K562 (cell line): ENCODE results near the gene RHOU. TPM values are rescaled to one million over a fixed set of nuclear protein-coding genes. Genes with fewer than 3 reads are reported as not detected.

ENCODE experiments used
- ATAC-seq: fragments of 200-7000 bp; cut with Tn5 transposase; 3 replicates; pipeline ENCODE4 v1.9.1; 2020; ENCODE audit warnings: moderate library complexity
- BruUV-seq: library from RNA; stranded (reverse); fragments of 400-500 nt; replicated peaks from 2 replicates; lab custom pipeline; 2021; lab: Mats Ljungman, UMichigan
- CTCF ChIA-PET: fragments of 300-600 bp; formaldehyde crosslinking; extraction: SDS; loops from one replicate; lab custom pipeline; 2021; ENCODE audit warnings: low intra/inter-chr PET ratio; lab: Yijun Ruan, JAX
- POLR2A ChIA-PET: fragments of 300-600, 350-650 bp; sonication (Branson Sonifier 250); formaldehyde crosslinking; extraction: SDS; loops from one replicate; lab custom pipeline; 2021; ENCODE audit warnings: antibody characterized with exemption, inconsistent platforms; lab: Yijun Ruan, JAX
- DNase-seq, 4 experiments: peaks; one replicate each; pipeline versions ENCODE4 v3.0.0 to v3.0.0-alpha.2; 2011 to 2018; ENCODE audit warnings: low spot score in 3 of 4, mixed read lengths in 3 of 4; ENCODE audit errors: extremely low read depth in 1 of 4
- FAIRE-seq: peaks from 2 replicates; lab custom pipeline; 2011; peaks lifted over from hg19 to GRCh38; lab: Jason Lieb, UNC
- H2AFZ ChIP-seq: 2 replicates; pipeline ENCODE4 v1.6.0; 2011; ENCODE audit warnings: low read depth, low read length, control low read depth, inconsistent platforms
- H3K27ac ChIP-seq: fragments of 200-600 bp; 3 replicates; pipeline ENCODE4 v1.8.0; 2011; ENCODE audit warnings: low read depth, mild to moderate bottlenecking, control low read depth, inconsistent platforms, low read length, moderate library complexity, mixed read lengths; ENCODE audit errors: extremely low read depth
- H3K27me3 ChIP-seq, 2 experiments: fragments of 300-600 bp in 1 of 2; 2 replicates in 1 of 2; 3 replicates in 1 of 2; pipeline versions ENCODE4 v1.6.0 to v1.8.0; 2011; ENCODE audit warnings: inconsistent platforms in 2 of 2, low read length in 2 of 2, mild to moderate bottlenecking in 1 of 2, mixed read lengths in 1 of 2, moderate library complexity in 1 of 2; ENCODE audit not compliant: control insufficient read depth in 2 of 2, insufficient read depth in 2 of 2
- H3K36me3 ChIP-seq: fragments of 300-600 bp; 3 replicates; pipeline ENCODE4 v1.8.0; 2011; ENCODE audit warnings: mild to moderate bottlenecking, low read length, inconsistent platforms; ENCODE audit not compliant: control insufficient read depth, insufficient read depth
- H3K4me1 ChIP-seq, 2 experiments: fragments of 200-600 bp in 1 of 2; replicated peaks in 1 of 2; 2 replicates in 1 of 2; 3 replicates in 1 of 2; pipeline versions ENCODE4 v1.5.1 to v1.8.0; 2011; ENCODE audit warnings: inconsistent platforms in 2 of 2, low read length in 2 of 2, mild to moderate bottlenecking in 1 of 2, mixed read lengths in 1 of 2, moderate library complexity in 1 of 2; ENCODE audit not compliant: control insufficient read depth in 2 of 2, insufficient read depth in 2 of 2
- H3K4me2 ChIP-seq: 2 replicates; pipeline ENCODE4 v1.6.1; 2011; ENCODE audit warnings: low read length, control low read depth, inconsistent platforms, mixed read lengths; ENCODE audit not compliant: insufficient read depth
- H3K4me3 ChIP-seq: fragments of 200-600 bp; sonication (generic), shearing (Covaris generic); 2 replicates; pipeline ENCODE4 v1.5.1; 2016; ENCODE audit warnings: control low read depth, inconsistent platforms
- H3K79me2 ChIP-seq: fragments of 200-600 bp; 3 replicates; pipeline ENCODE4 v1.8.0; 2011; ENCODE audit warnings: low read length, inconsistent platforms; ENCODE audit not compliant: control insufficient read depth, insufficient read depth
- H3K9ac ChIP-seq, 2 experiments: 2 replicates each; pipeline versions ENCODE4 v1.6.0 to v1.6.1; 2011; ENCODE audit warnings: low read depth in 2 of 2, low read length in 2 of 2, control low read depth in 1 of 2, inconsistent platforms in 1 of 2, mild to moderate bottlenecking in 1 of 2, mixed read lengths in 1 of 2; ENCODE audit not compliant: insufficient read depth in 1 of 2
- H3K9me1 ChIP-seq: one replicate; pipeline ENCODE4 v1.6.0; 2011; ENCODE audit warnings: inconsistent platforms, mild to moderate bottlenecking, low read length, moderate library complexity; ENCODE audit not compliant: control insufficient read depth, insufficient read depth
- H3K9me3 ChIP-seq: replicated peaks from 2 replicates; pipeline ENCODE4 v1.5.1; 2011; ENCODE audit warnings: low read depth, low read length, inconsistent platforms; ENCODE audit not compliant: control insufficient read depth, insufficient read depth
- H4K20me1 ChIP-seq: replicated peaks from 2 replicates; pipeline ENCODE4 v1.6.1; 2011; ENCODE audit warnings: low read length, inconsistent platforms, mixed read lengths; ENCODE audit not compliant: control insufficient read depth, insufficient read depth
- CBFB ChIP-seq: sonication (generic); formaldehyde crosslinking; IDR thresholded peaks from 2 replicates; pipeline ENCODE4 v1.4.0; 2020; ENCODE audit warnings: mild to moderate bottlenecking, missing genetic modification reagents
- HDAC3 ChIP-seq: fragments of 450-650 bp; IDR thresholded peaks from 2 replicates; pipeline ENCODE4 v1.6.1; 2018; ENCODE audit warnings: borderline replicate concordance, mild to moderate bottlenecking, moderate library complexity; ENCODE audit not compliant: partially characterized antibody
- IFI16 ChIP-seq: fragments of 250-450 bp; sonication (Bioruptor Pico); IDR thresholded peaks from 2 replicates; pipeline ENCODE4 v2.1.2; 2022; ENCODE audit warnings: mild to moderate bottlenecking, inconsistent platforms
- THRAP3 ChIP-seq: fragments of 450-650 bp; IDR thresholded peaks from 2 replicates; pipeline ENCODE4 v1.6.1; 2016; ENCODE audit warnings: mild to moderate bottlenecking, inconsistent platforms, borderline replicate concordance
- ZNF253 ChIP-seq: fragments of 250-450 bp; sonication (Bioruptor Pico); conservative IDR thresholded peaks from 2 replicates; pipeline ENCODE4 v1.6.1; 2021; ENCODE audit warnings: mild to moderate bottlenecking
- ZNF3 ChIP-seq: fragments of 250-450 bp; sonication (Bioruptor Pico); IDR thresholded peaks from 2 replicates; pipeline ENCODE4 v1.5.0; 2021; ENCODE audit warnings: mild to moderate bottlenecking, moderate library complexity
- WGBS: fragments of 100-300 bp; shearing (Covaris generic); methylation state at CpG from one replicate; pipeline ENCODE4 v1.1.6; 2016; ENCODE audit warnings: low coverage, mixed read lengths; ENCODE audit not compliant: insufficient coverage; ENCODE audit errors: missing lambda C conversion rate; 5-methylcytosine and 5-hydroxymethylcytosine counted together
- in situ Hi-C: fragments of 300-500 bp; cut with MboI; formaldehyde crosslinking; loops from 4 replicates; pipeline ENCODE4 v1.15.0; 2018; ENCODE audit warnings: inconsistent platforms, mixed read lengths
- intact Hi-C: fragments of 100-400 bp; cut with micrococcal nuclease; formaldehyde crosslinking; loops from 2 replicates; pipeline ENCODE4 v1.14.2; 2022
- polyA plus RNA-seq, 8 experiments: library from polyadenylated mRNA; depleted of rRNA in 4 of 8; stranded (reverse) in 5 of 8; unstranded in 3 of 8; fragments of >200 nt; fragmentation: Nextera tagmentation in 2 of 8; fragmentation: Illumina TruSeq in 1 of 8; extraction: Ambion mirVana in 2 of 8; extraction: Trizol in 1 of 8; gene quantifications; 2 replicates each; pipeline versions ENCODE4 v1.2.1 to v1.2.3, GENCODE V29; 2011 to 2014; ENCODE audit warnings: inconsistent platforms in 1 of 8, missing spikeins in 1 of 8
- total RNA-seq, 7 experiments: library from RNA; depleted of rRNA in 6 of 7; stranded (reverse); fragments of >200 nt in 6 of 7; fragmentation: Illumina TruSeq in 2 of 7; extraction: Trizol in 2 of 7; gene quantifications; 2 replicates each; pipeline versions ENCODE4 v1.2.1 to v1.2.3, GENCODE V29; 2011 to 2021; ENCODE audit warnings: low replicate concordance in 1 of 7
- TF ChIP-seq, protein P1 (sequence below), 3 experiments: fragments of 200-800 bp in 1 of 3; sonication (Bioruptor generic) in 1 of 3; sonication (generic) in 1 of 3; formaldehyde crosslinking in 1 of 3; IDR thresholded peaks; 2 replicates each; pipeline versions ENCODE4 v1.6.1 to v1.8.0; 2016 to 2022; ENCODE audit warnings: mild to moderate bottlenecking in 2 of 3, missing compliant biosample characterization in 2 of 3, missing genetic modification characterization in 2 of 3, missing genetic modification reagents in 1 of 3
- TF ChIP-seq, protein P2 (sequence below): sonication (generic); formaldehyde crosslinking; IDR thresholded peaks from 2 replicates; pipeline ENCODE4 v1.8.0; 2023; ENCODE audit warnings: mild to moderate bottlenecking, missing genetic modification reagents
- TF ChIP-seq, protein P3 (sequence below), 3 experiments: IDR thresholded peaks in 2 of 3; conservative IDR thresholded peaks in 1 of 3; 2 replicates each; pipeline ENCODE4 v1.5.1; 2011 to 2012; ENCODE audit warnings: low read length in 3 of 3, mild to moderate bottlenecking in 3 of 3, control low read depth in 2 of 3, improper control_type of control experiment in 1 of 3, inconsistent platforms in 1 of 3, low read depth in 1 of 3, mixed read lengths in 1 of 3, moderate library complexity in 1 of 3; ENCODE audit not compliant: insufficient read depth in 2 of 3

The RHOU gene
- total and polyA plus RNA-seq, 9 of the 15 experiments (the other 6 are each of a cell fraction or from before 2014, with no cell fraction given), result 0.07 TPM; not detected in 8

DNA sequence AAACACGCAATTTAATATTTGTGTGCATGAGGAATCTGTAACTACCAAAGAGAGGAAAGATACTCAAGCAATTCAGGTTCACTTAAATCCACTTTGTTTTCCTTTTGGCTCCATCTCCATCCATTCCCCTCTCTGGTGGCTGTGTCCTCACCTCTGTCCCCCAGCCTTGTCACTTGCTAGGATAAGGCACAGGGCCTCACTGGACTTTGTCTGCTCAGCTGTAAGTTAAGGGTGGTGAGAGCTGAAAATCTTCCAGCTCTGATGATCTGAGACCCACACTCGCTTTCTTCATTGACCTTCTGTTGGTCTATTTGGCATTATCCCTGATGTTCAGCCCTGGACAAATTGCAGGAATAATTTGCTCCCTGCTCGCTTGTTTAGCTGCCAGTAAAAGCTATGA lies 56.5 kb downstream of the RHOU start:
- H3K4me2 ChIP-seq, result no peak overlapping the region
- CTCF ChIA-PET, result no interaction called here
- H3K27me3 ChIP-seq, result peaks cover 13 to 26% of the 10 kb centered on the region in 2 experiments
- no peaks in the 10 kb centered on the region for H3K4me1 ChIP-seq
- WGBS, result 0% methylated on average over 3 of the region's 3 CpGs
- no peaks in the 10 kb centered on the region for H3K9me3 ChIP-seq
- POLR2A ChIA-PET, result interaction anchor here (0.6 kb wide), 1 partner anchor 16 kb away, joined by 3 read pairs; no protein-coding TSS in a partner anchor
- ATAC-seq (no peak), FAIRE-seq (no peak), DNase-seq (no peak)
- no peak overlapping the region for H2AFZ ChIP-seq
- no peak overlapping the region for H3K4me3 ChIP-seq
- no peaks in the 10 kb centered on the region for H3K79me2 ChIP-seq
- in situ Hi-C loops, result no loop called here
- BruUV-seq, result no TSS peak
- TF ChIP-seq, protein P1, sequence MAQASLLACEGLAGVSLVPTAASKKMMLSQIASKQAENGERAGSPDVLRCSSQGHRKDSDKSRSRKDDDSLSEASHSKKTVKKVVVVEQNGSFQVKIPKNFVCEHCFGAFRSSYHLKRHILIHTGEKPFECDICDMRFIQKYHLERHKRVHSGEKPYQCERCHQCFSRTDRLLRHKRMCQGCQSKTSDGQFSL (CRISPR knock-in tag; IDR thresholded peaks at IDR 0.05), result no peak
- TF ChIP-seq, protein P1 (tag; IDR thresholded peaks at IDR 0.05), result no peak
- TF ChIP-seq THRAP3 (no peak), IFI16 (CRISPR knock-in tag) (no peak), CBFB (CRISPR knock-in tag) (no peak), ZNF253 (CRISPR knock-in tag) (no peak), HDAC3 (no peak), ZNF3 (CRISPR knock-in tag) (no peak)
- TF ChIP-seq, protein P2, sequence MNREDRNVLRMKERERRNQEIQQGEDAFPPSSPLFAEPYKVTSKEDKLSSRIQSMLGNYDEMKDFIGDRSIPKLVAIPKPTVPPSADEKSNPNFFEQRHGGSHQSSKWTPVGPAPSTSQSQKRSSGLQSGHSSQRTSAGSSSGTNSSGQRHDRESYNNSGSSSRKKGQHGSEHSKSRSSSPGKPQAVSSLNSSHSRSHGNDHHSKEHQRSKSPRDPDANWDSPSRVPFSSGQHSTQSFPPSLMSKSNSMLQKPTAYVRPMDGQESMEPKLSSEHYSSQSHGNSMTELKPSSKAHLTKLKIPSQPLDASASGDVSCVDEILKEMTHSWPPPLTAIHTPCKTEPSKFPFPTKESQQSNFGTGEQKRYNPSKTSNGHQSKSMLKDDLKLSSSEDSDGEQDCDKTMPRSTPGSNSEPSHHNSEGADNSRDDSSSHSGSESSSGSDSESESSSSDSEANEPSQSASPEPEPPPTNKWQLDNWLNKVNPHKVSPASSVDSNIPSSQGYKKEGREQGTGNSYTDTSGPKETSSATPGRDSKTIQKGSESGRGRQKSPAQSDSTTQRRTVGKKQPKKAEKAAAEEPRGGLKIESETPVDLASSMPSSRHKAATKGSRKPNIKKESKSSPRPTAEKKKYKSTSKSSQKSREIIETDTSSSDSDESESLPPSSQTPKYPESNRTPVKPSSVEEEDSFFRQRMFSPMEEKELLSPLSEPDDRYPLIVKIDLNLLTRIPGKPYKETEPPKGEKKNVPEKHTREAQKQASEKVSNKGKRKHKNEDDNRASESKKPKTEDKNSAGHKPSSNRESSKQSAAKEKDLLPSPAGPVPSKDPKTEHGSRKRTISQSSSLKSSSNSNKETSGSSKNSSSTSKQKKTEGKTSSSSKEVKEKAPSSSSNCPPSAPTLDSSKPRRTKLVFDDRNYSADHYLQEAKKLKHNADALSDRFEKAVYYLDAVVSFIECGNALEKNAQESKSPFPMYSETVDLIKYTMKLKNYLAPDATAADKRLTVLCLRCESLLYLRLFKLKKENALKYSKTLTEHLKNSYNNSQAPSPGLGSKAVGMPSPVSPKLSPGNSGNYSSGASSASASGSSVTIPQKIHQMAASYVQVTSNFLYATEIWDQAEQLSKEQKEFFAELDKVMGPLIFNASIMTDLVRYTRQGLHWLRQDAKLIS (CRISPR knock-in tag), result no peak
- TF ChIP-seq, protein P3, sequence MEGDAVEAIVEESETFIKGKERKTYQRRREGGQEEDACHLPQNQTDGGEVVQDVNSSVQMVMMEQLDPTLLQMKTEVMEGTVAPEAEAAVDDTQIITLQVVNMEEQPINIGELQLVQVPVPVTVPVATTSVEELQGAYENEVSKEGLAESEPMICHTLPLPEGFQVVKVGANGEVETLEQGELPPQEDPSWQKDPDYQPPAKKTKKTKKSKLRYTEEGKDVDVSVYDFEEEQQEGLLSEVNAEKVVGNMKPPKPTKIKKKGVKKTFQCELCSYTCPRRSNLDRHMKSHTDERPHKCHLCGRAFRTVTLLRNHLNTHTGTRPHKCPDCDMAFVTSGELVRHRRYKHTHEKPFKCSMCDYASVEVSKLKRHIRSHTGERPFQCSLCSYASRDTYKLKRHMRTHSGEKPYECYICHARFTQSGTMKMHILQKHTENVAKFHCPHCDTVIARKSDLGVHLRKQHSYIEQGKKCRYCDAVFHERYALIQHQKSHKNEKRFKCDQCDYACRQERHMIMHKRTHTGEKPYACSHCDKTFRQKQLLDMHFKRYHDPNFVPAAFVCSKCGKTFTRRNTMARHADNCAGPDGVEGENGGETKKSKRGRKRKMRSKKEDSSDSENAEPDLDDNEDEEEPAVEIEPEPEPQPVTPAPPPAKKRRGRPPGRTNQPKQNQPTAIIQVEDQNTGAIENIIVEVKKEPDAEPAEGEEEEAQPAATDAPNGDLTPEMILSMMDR (IDR thresholded peaks at IDR 0.05 in 2 of 3, conservative IDR thresholded peaks at IDR 0.05 in 1 of 3; ENCODE audit: insufficient read depth in 2 of 3, low read depth in 1 of 3, low read length in 3 of 3), result no peak
- TF ChIP-seq, all 486 proteins: peak for 0
- no peaks in the 10 kb centered on the region for H3K9me1 ChIP-seq
- H3K9ac ChIP-seq, result no peak overlapping the region
- no peak overlapping the region for H3K27ac ChIP-seq
- intact Hi-C loops, result no loop called here
- no peaks in the 10 kb centered on the region for H4K20me1 ChIP-seq
- H3K36me3 ChIP-seq, result no peaks in the 10 kb centered on the region
